Hematopoietic multipotent progenitor cell treated with erythropoietin and hydrocortisone succinate and interleukin-3 and kit ligand, for 8 days (in vitro differentiated cells): ENCODE data around the gene TMEM82.

Experiments used
- DNase-seq: peaks from one replicate; pipeline ENCODE4 v3.0.0-alpha.2; 2015

Gene TMEM82

GRCh38 chr1:15722411-15722810 lies 19.9 kb upstream of the TMEM82 start:
- DNase-seq = no peak

- no peak for DNase-seq
Observed at GRCh38 chr1:15722836-15723532, 19.3 kb upstream of the TMEM82 start.

- no peak for DNase-seq
Observed at GRCh38 chr1:15723631-15724246, 18.6 kb upstream of the TMEM82 start.

GRCh38 chr1:15724949-15725880 lies 17.1 kb upstream of the TMEM82 start:
- DNase-seq = no peak

GRCh38 chr1:15726508-15726907 lies 15.8 kb upstream of the TMEM82 start:
- no peak for DNase-seq

- no peak for DNase-seq
Observed at GRCh38 chr1:15727021-15727420, 15.3 kb upstream of the TMEM82 start.

- DNase-seq = no peak
Observed at GRCh38 chr1:15727424-15727823, 14.9 kb upstream of the TMEM82 start.

- DNase-seq = no peak
Observed at GRCh38 chr1:15727866-15728534, 14.3 kb upstream of the TMEM82 start.

GRCh38 chr1:15728937-15729657 lies 13.2 kb upstream of the TMEM82 start:
- no peak for DNase-seq

- no peak for DNase-seq
Observed at GRCh38 chr1:15730423-15730822, 11.9 kb upstream of the TMEM82 start.

- DNase-seq = no peak
Observed at GRCh38 chr1:15730936-15731335, 11.4 kb upstream of the TMEM82 start.

GRCh38 chr1:15731735-15732685 lies 10.3 kb upstream of the TMEM82 start:
- no peak for DNase-seq

- DNase-seq = no peak
Observed at GRCh38 chr1:15732686-15733081, 9.6 kb upstream of the TMEM82 start.

- no peak for DNase-seq
Observed at GRCh38 chr1:15733218-15733725, 9.0 kb upstream of the TMEM82 start.

- DNase-seq = no peak
Observed at GRCh38 chr1:15733726-15734226, 8.5 kb upstream of the TMEM82 start.

GRCh38 chr1:15734296-15734695 lies 8.0 kb upstream of the TMEM82 start:
- no peak for DNase-seq

GRCh38 chr1:15734901-15735300 lies 7.4 kb upstream of the TMEM82 start:
- DNase-seq = no peak

GRCh38 chr1:15735304-15736037 lies 6.8 kb upstream of the TMEM82 start:
- DNase-seq = no peak

- no peak for DNase-seq
Observed at GRCh38 chr1:15736038-15736891, 6.0 kb upstream of the TMEM82 start, which contains the start of gene SLC25A34. Gene SLC25A34 (plus strand): TSS chr1:15736258. CDS start chr1:15736486, 228 bp downstream.
